Uterus (tissue), 2 donors: ENCODE results near the gene PGC.

Experiments
- POLR2A ChIP-seq, 2 donors: fragments of 450-650 bp; IDR thresholded peaks; one replicate each; pipeline ENCODE4 v1.6.1; 2016; ENCODE audit warnings: antibody characterized with exemption in 2 of 2, mild to moderate bottlenecking in 1 of 2, moderate library complexity in 1 of 2
- TF ChIP-seq, protein P1 (sequence below), 4 experiments: fragments of 200-600 bp in 2 of 4; fragments of 450-650 bp in 2 of 4; sonication (generic) in 2 of 4; IDR thresholded peaks; one replicate each; pipeline ENCODE4 v1.5.1; 2016 to 2019; ENCODE audit warnings: antibody characterized with exemption in 4 of 4, mild to moderate bottlenecking in 2 of 4, moderate library complexity in 1 of 4

DNA sequence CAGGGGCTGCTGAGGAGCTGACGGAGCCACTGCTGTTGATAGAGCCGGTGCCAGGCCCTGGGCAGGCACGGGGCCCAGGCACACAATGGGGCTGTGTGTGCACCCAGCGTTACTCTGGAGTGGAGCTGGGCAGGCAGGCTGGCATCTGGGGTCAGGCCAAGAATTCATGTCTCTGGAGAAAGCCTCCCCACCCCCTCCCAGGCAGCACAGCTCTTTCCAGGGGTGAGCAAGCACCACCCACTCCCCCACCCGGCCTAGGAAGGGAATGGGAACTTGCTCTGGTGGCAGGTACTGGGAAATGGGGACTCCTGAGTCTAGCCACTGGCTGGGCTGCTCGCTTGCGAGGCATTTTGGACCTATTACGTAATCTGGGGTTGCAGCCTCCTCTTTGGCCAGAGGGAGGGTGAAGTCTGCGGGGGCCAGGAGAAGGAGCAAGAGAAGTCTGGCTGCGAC lies 34.5 kb downstream of the PGC start:
- TF ChIP-seq, protein P1, sequence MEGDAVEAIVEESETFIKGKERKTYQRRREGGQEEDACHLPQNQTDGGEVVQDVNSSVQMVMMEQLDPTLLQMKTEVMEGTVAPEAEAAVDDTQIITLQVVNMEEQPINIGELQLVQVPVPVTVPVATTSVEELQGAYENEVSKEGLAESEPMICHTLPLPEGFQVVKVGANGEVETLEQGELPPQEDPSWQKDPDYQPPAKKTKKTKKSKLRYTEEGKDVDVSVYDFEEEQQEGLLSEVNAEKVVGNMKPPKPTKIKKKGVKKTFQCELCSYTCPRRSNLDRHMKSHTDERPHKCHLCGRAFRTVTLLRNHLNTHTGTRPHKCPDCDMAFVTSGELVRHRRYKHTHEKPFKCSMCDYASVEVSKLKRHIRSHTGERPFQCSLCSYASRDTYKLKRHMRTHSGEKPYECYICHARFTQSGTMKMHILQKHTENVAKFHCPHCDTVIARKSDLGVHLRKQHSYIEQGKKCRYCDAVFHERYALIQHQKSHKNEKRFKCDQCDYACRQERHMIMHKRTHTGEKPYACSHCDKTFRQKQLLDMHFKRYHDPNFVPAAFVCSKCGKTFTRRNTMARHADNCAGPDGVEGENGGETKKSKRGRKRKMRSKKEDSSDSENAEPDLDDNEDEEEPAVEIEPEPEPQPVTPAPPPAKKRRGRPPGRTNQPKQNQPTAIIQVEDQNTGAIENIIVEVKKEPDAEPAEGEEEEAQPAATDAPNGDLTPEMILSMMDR (IDR thresholded peaks at IDR 0.05) = no peak
- no peak for TF ChIP-seq POLR2A (IDR thresholded peaks at IDR 0.05)
